ENCODE results near the gene LARGE2.
A peak's percentile ranks its signal among the peaks of the same experiment; 100 is the strongest.

The LARGE2 gene

GRCh38 chr11:45930951-45931570, 8.6 kb downstream of the LARGE2 start:
- no peak for DNase-seq

GRCh38 chr11:45931739-45932138, 9.3 kb downstream of the LARGE2 start:
- no peak for DNase-seq

- no peak for DNase-seq
These were observed 9.8 kb downstream of the LARGE2 start for GRCh38 chr11:45932217-45932616.

GRCh38 chr11:45933131-45933831, 10.8 kb downstream of the LARGE2 start:
- no peak for DNase-seq

GRCh38 chr11:45933846-45934579, 11.6 kb downstream of the LARGE2 start:
- no peak for DNase-seq

- DNase-seq = no peak
These were observed 12.3 kb downstream of the LARGE2 start for GRCh38 chr11:45934580-45935318.

GRCh38 chr11:45935349-45936064, 13.1 kb downstream of the LARGE2 start:
- no peak for DNase-seq

- DNase-seq = no peak
These were observed 14.1 kb downstream of the LARGE2 start for GRCh38 chr11:45936511-45937054.

GRCh38 chr11:45937916-45938315, 15.5 kb downstream of the LARGE2 start:
- DNase-seq = no peak

- no peak for DNase-seq
These were observed 17.4 kb downstream of the LARGE2 start for GRCh38 chr11:45939836-45940235.

- DNase-seq = no peak
These were observed 18.8 kb downstream of the LARGE2 start for GRCh38 chr11:45941285-45941684.

- DNase-seq = no peak
These were observed 19.9 kb downstream of the LARGE2 start for GRCh38 chr11:45942381-45942780.

- no peak for DNase-seq
These were observed 23.0 kb downstream of the LARGE2 start for GRCh38 chr11:45945397-45945999.

- no peak for DNase-seq
These were observed 25.4 kb downstream of the LARGE2 start for GRCh38 chr11:45947885-45948284.

GRCh38 chr11:45948356-45948755, 25.9 kb downstream of the LARGE2 start:
- DNase-seq = no peak

- DNase-seq = no peak
These were observed 27.5 kb downstream of the LARGE2 start for GRCh38 chr11:45949992-45950407.

GRCh38 chr11:45959851-45960250, 37.4 kb downstream of the LARGE2 start:
- no peak for DNase-seq

- DNase-seq = no peak
These were observed 38.1 kb downstream of the LARGE2 start for GRCh38 chr11:45960387-45961095.

GRCh38 chr11:45961751-45962240, 39.3 kb downstream of the LARGE2 start:
- DNase-seq = no peak

GRCh38 chr11:45964911-45965389, 42.5 kb downstream of the LARGE2 start:
- DNase-seq = peak; percentile 15

GRCh38 chr11:45967506-45967905, 45.0 kb downstream of the LARGE2 start:
- DNase-seq = no peak

Measured in NCI-H2081 treated with DMSO at 0.1 percent for 48 hours (cell line).